H4 (cell line): ENCODE data around the gene MYLK. TPM values are rescaled to one million over a fixed set of nuclear protein-coding genes. Genes with fewer than 3 reads are reported as not detected.
A peak's percentile ranks its signal among the peaks of the same experiment; 100 is the strongest.
"Not testable (repeated sequence)": the region's sequence is repeated elsewhere in the genome, so short reads cannot be mapped to it uniquely, and the experiment has no call there.

Source experiments
- DNase-seq: peaks from one replicate; pipeline ENCODE4 v3.0.0-alpha.2; 2015; ENCODE audit warnings: low spot score
- total RNA-seq: library from RNA; depleted of rRNA; stranded (reverse); fragments of >200 nt; shearing (Covaris generic); gene quantifications from 2 replicates; pipeline ENCODE4 v1.2.3, GENCODE V29; 2014

MYLK gene
- total RNA-seq, 1 experiment from 2014 or later, result 25.1 TPM

- peak; percentile 86 for DNase-seq
Observed at GRCh38 chr3:123723522-123724168, 160.5 kb downstream of the MYLK start.

- DNase-seq, result no peak
Observed at GRCh38 chr3:123723070-123723469, 161.1 kb downstream of the MYLK start.

- DNase-seq, result no peak
Observed at GRCh38 chr3:123722456-123722855, 161.7 kb downstream of the MYLK start.

- no peak for DNase-seq
Observed at GRCh38 chr3:123722021-123722420, 162.1 kb downstream of the MYLK start.

- DNase-seq, result not testable (repeated sequence)
Observed at GRCh38 chr3:123721095-123721689, 162.9 kb downstream of the MYLK start.

GRCh38 chr3:123720638-123721037, 163.5 kb downstream of the MYLK start:
- no peak for DNase-seq

- DNase-seq, result no peak
Observed at GRCh38 chr3:123719862-123720453, 164.2 kb downstream of the MYLK start.

- DNase-seq, result peak; percentile 64
Observed at GRCh38 chr3:123719061-123719756, 164.9 kb downstream of the MYLK start.

- no peak for DNase-seq
Observed at GRCh38 chr3:123718108-123718507, 166.0 kb downstream of the MYLK start.

GRCh38 chr3:123717451-123717850, 166.7 kb downstream of the MYLK start:
- DNase-seq, result not testable (repeated sequence)

GRCh38 chr3:123716411-123716810, 167.7 kb downstream of the MYLK start:
- no peak for DNase-seq

GRCh38 chr3:123713211-123713610, 170.9 kb downstream of the MYLK start:
- no peak for DNase-seq

GRCh38 chr3:123712077-123712860, 171.9 kb downstream of the MYLK start:
- DNase-seq, result no peak

GRCh38 chr3:123711356-123711755, 172.8 kb downstream of the MYLK start:
- no peak for DNase-seq

GRCh38 chr3:123708531-123708930, 175.6 kb downstream of the MYLK start:
- no peak for DNase-seq

GRCh38 chr3:123707641-123708040, 176.5 kb downstream of the MYLK start:
- DNase-seq, result not testable (repeated sequence)

- DNase-seq, result no peak
Observed at GRCh38 chr3:123706871-123707270, 177.3 kb downstream of the MYLK start.

- no peak for DNase-seq
Observed at GRCh38 chr3:123705488-123706285, 178.4 kb downstream of the MYLK start.

GRCh38 chr3:123703663-123704062, 180.5 kb downstream of the MYLK start:
- not testable (repeated sequence) for DNase-seq

GRCh38 chr3:123702720-123703119, 181.4 kb downstream of the MYLK start:
- DNase-seq, result no peak

- peak; percentile 64 for DNase-seq
Observed at GRCh38 chr3:123702057-123702456, 182.1 kb downstream of the MYLK start.
